Right forelimb (tissue), 1 donor: Measurements from ENCODE around the gene LPAR6.
"Not testable (repeated sequence)": the region's sequence is repeated elsewhere in the genome, so short reads cannot be mapped to it uniquely, and the experiment has no call there.

Experiments used
- DNase-seq: peaks from one replicate; pipeline ENCODE4 v3.0.0-alpha.2; 2018

LPAR6 gene

GRCh38 chr13:48412881-48413351, at the start of gene LPAR6:
TSS of gene LPAR6 (minus strand) at chr13:48413113. CDS start at chr13:48412423, 690 bp downstream.
- no peak for DNase-seq

- DNase-seq: no peak
Measured at GRCh38 chr13:48457578-48458242, 44.8 kb upstream of the LPAR6 start.

GRCh38 chr13:48456546-48456945, 43.6 kb upstream of the LPAR6 start:
- no peak for DNase-seq

- not testable (repeated sequence) for DNase-seq
Measured at GRCh38 chr13:48451196-48451595, 38.3 kb upstream of the LPAR6 start.

- DNase-seq: no peak
Measured at GRCh38 chr13:48449656-48450055, 36.7 kb upstream of the LPAR6 start.

GRCh38 chr13:48448959-48449614, 36.2 kb upstream of the LPAR6 start:
- DNase-seq: no peak

GRCh38 chr13:48448285-48448958, 35.5 kb upstream of the LPAR6 start:
- DNase-seq: no peak

- DNase-seq: no peak
Measured at GRCh38 chr13:48446464-48446863, 33.6 kb upstream of the LPAR6 start.

GRCh38 chr13:48443442-48444208, 30.7 kb upstream of the LPAR6 start:
- DNase-seq: no peak

- DNase-seq: peak; percentile 55
Measured at GRCh38 chr13:48437371-48437770, 24.5 kb upstream of the LPAR6 start.

- no peak for DNase-seq
Measured at GRCh38 chr13:48436661-48437288, 23.9 kb upstream of the LPAR6 start.

- no peak for DNase-seq
Measured at GRCh38 chr13:48434200-48434599, 21.3 kb upstream of the LPAR6 start.

GRCh38 chr13:48431987-48432615, 19.2 kb upstream of the LPAR6 start:
- DNase-seq: no peak

- no peak for DNase-seq
Measured at GRCh38 chr13:48431431-48431830, 18.5 kb upstream of the LPAR6 start.

- no peak for DNase-seq
Measured at GRCh38 chr13:48429886-48430285, 17.0 kb upstream of the LPAR6 start.

- no peak for DNase-seq
Measured at GRCh38 chr13:48429036-48429435, 16.1 kb upstream of the LPAR6 start.

GRCh38 chr13:48426755-48427298, 13.9 kb upstream of the LPAR6 start:
- DNase-seq: not testable (repeated sequence)

GRCh38 chr13:48426052-48426451, 13.1 kb upstream of the LPAR6 start:
- DNase-seq: no peak

- DNase-seq: no peak
Measured at GRCh38 chr13:48424212-48424611, 11.3 kb upstream of the LPAR6 start.

GRCh38 chr13:48422003-48422402, 9.1 kb upstream of the LPAR6 start:
- not testable (repeated sequence) for DNase-seq

GRCh38 chr13:48415516-48415915, 2.6 kb upstream of the LPAR6 start:
- no peak for DNase-seq

GRCh38 chr13:48414501-48414900, 1.6 kb upstream of the LPAR6 start:
- DNase-seq: no peak
